IMR-90 (cell line): ENCODE data around the gene MCTP1. TPM values are rescaled to one million over a fixed set of nuclear protein-coding genes. Genes with fewer than 3 reads are reported as not detected.

Experiments
- ATAC-seq: fragments of 200-7000 bp; cut with Tn5 transposase; 2 replicates; pipeline ENCODE4 v1.9.1; 2020; ENCODE audit warnings: low read depth, mild to moderate bottlenecking, moderate library complexity
- BruUV-seq: library from RNA; stranded (reverse); fragments of 400-500 nt; replicated peaks from 2 replicates; lab custom pipeline; 2021; lab: Mats Ljungman, UMichigan
- CTCF ChIA-PET: fragments of 300-600 bp; formaldehyde crosslinking; extraction: SDS; loops from one replicate; lab custom pipeline; 2021; ENCODE audit warnings: antibody characterized with exemption; lab: Yijun Ruan, JAX
- POLR2A ChIA-PET: fragments of 300-600 bp; sonication (Branson Sonifier 250); formaldehyde crosslinking; loops from one replicate; lab custom pipeline; 2022; ENCODE audit warnings: antibody characterized with exemption; ENCODE audit not compliant: unreplicated experiment; lab: Charles Lee
- DNase-seq: peaks from one replicate; pipeline ENCODE4 v3.0.0; 2013
- H2AFZ ChIP-seq: replicated peaks from 2 replicates; pipeline ENCODE3; 2013; ENCODE audit warnings: low read length, mild to moderate bottlenecking; ENCODE audit not compliant: poor library complexity
- H2AK5ac ChIP-seq: 2 replicates; pipeline ENCODE4 v1.6.1; 2013; ENCODE audit warnings: low read depth, low read length, inconsistent platforms
- H2AK9ac ChIP-seq: replicated peaks from 2 replicates; pipeline ENCODE3; 2013; ENCODE audit warnings: mild to moderate bottlenecking, low read depth, low read length, moderate library complexity; ENCODE audit not compliant: poor library complexity
- H2BK120ac ChIP-seq: 2 replicates; pipeline ENCODE4 v1.6.1; 2013; ENCODE audit warnings: low read depth, low read length, inconsistent platforms
- H2BK15ac ChIP-seq: 3 replicates; pipeline ENCODE4 v1.6.1; 2013; ENCODE audit warnings: low read depth, low read length, inconsistent platforms
- H2BK20ac ChIP-seq: 2 replicates; pipeline ENCODE4 v1.6.1; 2013; ENCODE audit warnings: low read depth, mild to moderate bottlenecking, inconsistent platforms, low read length, moderate library complexity
- H2BK5ac ChIP-seq: 2 replicates; pipeline ENCODE4 v1.6.1; 2013; ENCODE audit warnings: mild to moderate bottlenecking, low read depth, low read length, inconsistent platforms; ENCODE audit not compliant: poor library complexity, severe bottlenecking
- H3K14ac ChIP-seq: replicated peaks from 2 replicates; pipeline ENCODE4 v1.6.1; 2013; ENCODE audit warnings: low read depth, low read length, inconsistent platforms
- H3K18ac ChIP-seq: 2 replicates; pipeline ENCODE4 v1.6.1; 2013; ENCODE audit warnings: low read depth, low read length, control low read depth
- H3K23ac ChIP-seq: 2 replicates; pipeline ENCODE4 v1.6.1; 2013; ENCODE audit warnings: low read depth, low read length, inconsistent platforms
- H3K27ac ChIP-seq: 2 replicates; pipeline ENCODE4 v1.5.1; 2013; ENCODE audit warnings: mild to moderate bottlenecking, control low read depth, low read length; ENCODE audit not compliant: insufficient read depth
- H3K27me3 ChIP-seq: 2 replicates; pipeline ENCODE4 v1.6.1; 2013; ENCODE audit warnings: low read length; ENCODE audit not compliant: control insufficient read depth, insufficient read depth
- H3K36me3 ChIP-seq: 2 replicates; pipeline ENCODE4 v1.6.1; 2013; ENCODE audit warnings: low read length, mixed read lengths; ENCODE audit not compliant: control insufficient read depth, insufficient read depth
- H3K4ac ChIP-seq: 2 replicates; pipeline ENCODE4 v1.6.1; 2013; ENCODE audit warnings: low read depth, low read length, inconsistent platforms
- H3K4me1 ChIP-seq: 2 replicates; pipeline ENCODE4 v1.6.1; 2013; ENCODE audit warnings: low read length, mixed read lengths; ENCODE audit not compliant: control insufficient read depth, insufficient read depth
- H3K4me2 ChIP-seq: 2 replicates; pipeline ENCODE4 v1.6.1; 2013; ENCODE audit warnings: low read depth, mild to moderate bottlenecking, control low read depth, low read length, moderate library complexity
- H3K4me3 ChIP-seq: 2 replicates; pipeline ENCODE4 v1.5.1; 2013; ENCODE audit warnings: low read depth, mild to moderate bottlenecking, control low read depth, low read length, moderate library complexity; ENCODE audit not compliant: insufficient read depth
- H3K56ac ChIP-seq: 2 replicates; pipeline ENCODE4 v1.6.1; 2013; ENCODE audit warnings: low read length, inconsistent platforms; ENCODE audit not compliant: insufficient read depth; ENCODE audit errors: extremely low read depth
- H3K79me1 ChIP-seq, 2 experiments: 2 replicates each; pipeline ENCODE4 v1.6.1; 2013; ENCODE audit warnings: low read length in 2 of 2, inconsistent platforms in 1 of 2, low read depth in 1 of 2
- H3K9ac ChIP-seq: 2 replicates; pipeline ENCODE4 v1.6.1; 2013; ENCODE audit warnings: low read depth, low read length, control low read depth
- H3K9me1 ChIP-seq: 2 replicates; pipeline ENCODE4 v1.6.1; 2013; ENCODE audit warnings: low read length, inconsistent platforms; ENCODE audit not compliant: insufficient read depth
- H3K9me3 ChIP-seq: 2 replicates; pipeline ENCODE4 v1.6.1; 2013; ENCODE audit warnings: low read length; ENCODE audit not compliant: control insufficient read depth, insufficient read depth
- H4K20me1 ChIP-seq: 2 replicates; pipeline ENCODE4 v1.6.1; 2013; ENCODE audit warnings: low read length, inconsistent platforms; ENCODE audit not compliant: insufficient read depth
- H4K5ac ChIP-seq: 2 replicates; pipeline ENCODE4 v1.6.1; 2013; ENCODE audit warnings: mild to moderate bottlenecking, low read depth, low read length, control low read depth
- H4K8ac ChIP-seq, 2 experiments: 2 replicates each; pipeline ENCODE4 v1.6.1; 2013; ENCODE audit warnings: low read depth in 2 of 2, low read length in 2 of 2, control low read depth in 1 of 2, inconsistent platforms in 1 of 2
- H4K91ac ChIP-seq: 2 replicates; pipeline ENCODE4 v1.6.1; 2013; ENCODE audit warnings: low read depth, low read length, inconsistent platforms; ENCODE audit not compliant: insufficient read depth
- ELK1 ChIP-seq: fragments of 150-350 bp; IDR thresholded peaks from 2 replicates; pipeline ENCODE4 v1.6.1; 2016; ENCODE audit warnings: low read depth, mild to moderate bottlenecking, low read length, moderate library complexity, borderline replicate concordance
- FOS ChIP-seq: fragments of 150-350 bp; IDR thresholded peaks from 2 replicates; pipeline ENCODE4 v1.6.1; 2016; ENCODE audit warnings: low read depth, low read length
- MAFK ChIP-seq: IDR thresholded peaks from 2 replicates; pipeline ENCODE4 v1.6.1; 2012; ENCODE audit warnings: low read depth, low read length, improper control_type of control experiment
- MAZ ChIP-seq: IDR thresholded peaks from 2 replicates; pipeline ENCODE4 v1.6.1; 2012; ENCODE audit warnings: low read depth, mild to moderate bottlenecking, low read length, improper control_type of control experiment, moderate library complexity, borderline replicate concordance
- MXI1 ChIP-seq: IDR thresholded peaks from 2 replicates; pipeline ENCODE4 v1.6.1; 2012; ENCODE audit warnings: low read depth, mild to moderate bottlenecking, low read length, moderate library complexity, borderline replicate concordance
- RAD21 ChIP-seq: IDR thresholded peaks from 2 replicates; pipeline ENCODE4 v1.6.1; 2012; ENCODE audit warnings: low read length, improper control_type of control experiment
- RFX5 ChIP-seq: IDR thresholded peaks from 2 replicates; pipeline ENCODE4 v1.8.0; 2012; ENCODE audit warnings: low read depth, mild to moderate bottlenecking, low read length, moderate library complexity
- WGBS, 2 experiments: methylation state at CpG; one replicate each; pipeline versions ENCODE4 v1.1.5 to v1.1.7; 2013; ENCODE audit warnings: missing lambda C conversion rate in 2 of 2; ENCODE audit not compliant: insufficient read length in 1 of 2; ENCODE audit errors: extremely low coverage in 2 of 2; 5-methylcytosine and 5-hydroxymethylcytosine counted together
- dilution Hi-C: fragments of 300-500 bp; cut with HindIII; formaldehyde crosslinking; loops from one replicate; pipeline ENCODE4 v1.14.3; 2018; ENCODE audit warnings: low sequenced_read_pairs; ENCODE audit not compliant: unreplicated experiment
- in situ Hi-C: fragments of 300-500 bp; cut with MboI; formaldehyde crosslinking; loops from 3 replicates; pipeline ENCODE4 v1.14.3; 2019; ENCODE audit warnings: low sequenced_read_pairs, inconsistent platforms, mixed read lengths
- intact Hi-C: fragments of 100-400 bp; cut with micrococcal nuclease; formaldehyde crosslinking; loops from 2 replicates; pipeline ENCODE4 v1.10.0; 2022
- polyA plus RNA-seq, 3 experiments: library from polyadenylated mRNA; depleted of rRNA; stranded (reverse); fragments of >200 nt; gene quantifications; 2 replicates each; pipeline ENCODE4 v1.2.3, GENCODE V29; 2012; ENCODE audit warnings: low replicate concordance in 1 of 3
- total RNA-seq: library from RNA; depleted of rRNA; stranded (reverse); fragments of >200 nt; gene quantifications from 2 replicates; pipeline ENCODE4 v1.2.3, GENCODE V29; 2012

Gene MCTP1
- total and polyA plus RNA-seq, 2 of the 4 experiments (the other 2 are of a cell fraction), result 0.21 TPM; not detected in 1

- CTCF ChIA-PET, result no interaction called here
- H3K79me1 ChIP-seq, result no peaks in the 10 kb centered on the region
- POLR2A ChIA-PET, result no interaction called here
- H2AFZ ChIP-seq, result no peak overlapping the region
- no peak overlapping the region for H3K4ac ChIP-seq
- BruUV-seq, result no TSS peak
- no peak overlapping the region for H2AK5ac ChIP-seq
- WGBS, 2 experiments, result no CpG with 5 or more reads among the region's 4 CpGs
- no peak overlapping the region for H3K14ac ChIP-seq
- no peak for DNase-seq
- H3K27ac ChIP-seq, result no peak overlapping the region
- H2BK20ac ChIP-seq, result no peak overlapping the region
- no peak overlapping the region for H3K56ac ChIP-seq
- H3K9me3 ChIP-seq, result no peaks in the 10 kb centered on the region
- H2BK120ac ChIP-seq, result no peak overlapping the region
- no peak overlapping the region for H4K5ac ChIP-seq
- H4K8ac ChIP-seq, result no peak overlapping the region
- H3K4me3 ChIP-seq, result no peak overlapping the region
- H3K9me1 ChIP-seq, result no peaks in the 10 kb centered on the region
- H3K27me3 ChIP-seq, result peaks cover 5% of the 10 kb centered on the region
- TF ChIP-seq MAZ (no peak), RAD21 (no peak), MXI1 (no peak), ELK1 (no peak), FOS (no peak), MAFK (no peak), RFX5 (no peak)
- H2BK5ac ChIP-seq, result no peak overlapping the region
- intact Hi-C loops (no loop called here), in situ Hi-C loops (no loop called here), dilution Hi-C loops (no loop called here)
- no peak overlapping the region for H3K9ac ChIP-seq
- no peak for ATAC-seq
- no peak overlapping the region for H3K4me2 ChIP-seq
- no peak overlapping the region for H4K91ac ChIP-seq
- H4K20me1 ChIP-seq, result no peaks in the 10 kb centered on the region
- no peaks in the 10 kb centered on the region for H3K36me3 ChIP-seq
- H2AK9ac ChIP-seq, result no peak overlapping the region
- H3K4me1 ChIP-seq, result no peaks in the 10 kb centered on the region
- H3K23ac ChIP-seq, result no peak overlapping the region
- H2BK15ac ChIP-seq, result no peak overlapping the region
- H3K18ac ChIP-seq, result no peak overlapping the region
These were observed 534.2 kb downstream of the MCTP1 start for GRCh38 chr5:94750681-94751080.
